ENCODE measurements around the gene CDK13. TPM values are rescaled to one million over a fixed set of nuclear protein-coding genes. Genes with fewer than 3 reads are reported as not detected.

Gene CDK13
- total and polyA plus RNA-seq, 2 donors (not counting 3 experiments of a cell fraction or from before 2014, with no cell fraction given): 24.5 to 56.7 TPM

GRCh38 chr7:39904077-39904486 lies 46.0 kb upstream of the CDK13 start:
- H3K4me1 ChIP-seq (ENCODE audit: control insufficient read depth, extremely low read depth, insufficient read depth, low read length): no peaks in the 10 kb centered on the region
- no peak overlapping the region for H3K4me2 ChIP-seq (ENCODE audit: insufficient read depth, low read length)
- no peak overlapping the region for H3K9ac ChIP-seq (replicated peaks; ENCODE audit: extremely low read depth, insufficient read depth, low read length)
- BruUV-seq (replicated peaks): no TSS peak
- no peak for DNase-seq (ENCODE audit: low read depth, low spot score)
- no peaks in the 10 kb centered on the region for H3K36me3 ChIP-seq (ENCODE audit: control insufficient read depth in 2 of 2, extremely low read depth in 1 of 2, insufficient read depth in 2 of 2, low read length in 2 of 2)
- H3K27ac ChIP-seq (ENCODE audit: insufficient read depth, low read depth, low read length): no peak overlapping the region
- ChIA-PET CTCF (interaction anchor here (0.8 to 6.3 kb wide), 3 partner anchors 7 to 143 kb away, joined by 3 to 30 read pairs (median 3); no protein-coding TSS in a partner anchor), POLR2A (no interaction called here)
- intact Hi-C loops (cut with micrococcal nuclease) (no loop called here), dilution Hi-C loops (cut with MboI; ENCODE audit: extremely low pct_ligation_motif_present, low sequenced_read_pairs) (no loop called here)
- H3K79me2 ChIP-seq (ENCODE audit: control insufficient read depth, insufficient read depth, low read length): no peaks in the 10 kb centered on the region
- no peaks in the 10 kb centered on the region for H4K20me1 ChIP-seq (replicated peaks; ENCODE audit: control insufficient read depth, extremely low read depth, insufficient read depth, low read length)
- peaks cover 8 to 9% of the 10 kb centered on the region in 2 experiments for H3K27me3 ChIP-seq (ENCODE audit: control insufficient read depth in 2 of 2, insufficient read depth in 2 of 2, low read length in 2 of 2)
- H2AFZ ChIP-seq (ENCODE audit: low read depth, low read length): no peak overlapping the region
- H3K9me1 ChIP-seq (replicated peaks; ENCODE audit: control insufficient read depth, extremely low read depth, insufficient read depth, low read length): no peaks in the 10 kb centered on the region
- FAIRE-seq: no peak
- no peak overlapping the region for H3K4me3 ChIP-seq (replicated peaks in 1 of 3; ENCODE audit: insufficient read depth in 1 of 3, low read depth in 1 of 3, low read length in 3 of 3)
- TF ChIP-seq MAX (IDR thresholded peaks at IDR 0.05; ENCODE audit: insufficient read depth, insufficient read length) (no peak), GATA2 (IDR thresholded peaks at IDR 0.05; ENCODE audit: insufficient read depth, insufficient read length, low read depth, low read length) (no peak), MYC (IDR thresholded peaks at IDR 0.05; ENCODE audit: low read depth, low read length) (no peak), JUN (IDR thresholded peaks at IDR 0.05; ENCODE audit: borderline replicate concordance, insufficient read depth, insufficient read length, low read depth) (no peak), CTCF (IDR thresholded peaks at IDR 0.05; ENCODE audit: extremely low read depth in 1 of 2, insufficient read depth in 1 of 2, low read depth in 1 of 2, low read length in 2 of 2) (no peak), POLR2A (IDR thresholded peaks at IDR 0.05; ENCODE audit: low read depth, low read length) (no peak), FOS (IDR thresholded peaks at IDR 0.05; ENCODE audit: borderline replicate concordance, insufficient read depth, low read length) (no peak), EZH2 (IDR thresholded peaks at IDR 0.05; ENCODE audit: borderline replicate concordance, low read depth, low read length, severe bottlenecking) (no peak), POLR2AphosphoS5 (IDR thresholded peaks at IDR 0.05; ENCODE audit: insufficient read depth, low read depth, low read length) (no peak)
- no peaks in the 10 kb centered on the region for H3K9me3 ChIP-seq (replicated peaks; ENCODE audit: control insufficient read depth, insufficient read depth, low read length)
